Measurements from ENCODE around the gene KLHL9.
A peak's percentile ranks its signal among the peaks of the same experiment; 100 is the strongest.
"Not testable (repeated sequence)": the region's sequence is repeated elsewhere in the genome, so short reads cannot be mapped to it uniquely, and the experiment has no call there.

The KLHL9 gene

GRCh38 chr9:21334701-21335632 lies at the start of gene KLHL9:
Gene KLHL9, minus strand, starts transcription at chr9:21335404. Its CDS starts 545 bp downstream, at chr9:21334859.
- peak; percentile 83 for DNase-seq

- no peak for DNase-seq
Observed at GRCh38 chr9:21383627-21384026, 48.4 kb upstream of the KLHL9 start.

DNA sequence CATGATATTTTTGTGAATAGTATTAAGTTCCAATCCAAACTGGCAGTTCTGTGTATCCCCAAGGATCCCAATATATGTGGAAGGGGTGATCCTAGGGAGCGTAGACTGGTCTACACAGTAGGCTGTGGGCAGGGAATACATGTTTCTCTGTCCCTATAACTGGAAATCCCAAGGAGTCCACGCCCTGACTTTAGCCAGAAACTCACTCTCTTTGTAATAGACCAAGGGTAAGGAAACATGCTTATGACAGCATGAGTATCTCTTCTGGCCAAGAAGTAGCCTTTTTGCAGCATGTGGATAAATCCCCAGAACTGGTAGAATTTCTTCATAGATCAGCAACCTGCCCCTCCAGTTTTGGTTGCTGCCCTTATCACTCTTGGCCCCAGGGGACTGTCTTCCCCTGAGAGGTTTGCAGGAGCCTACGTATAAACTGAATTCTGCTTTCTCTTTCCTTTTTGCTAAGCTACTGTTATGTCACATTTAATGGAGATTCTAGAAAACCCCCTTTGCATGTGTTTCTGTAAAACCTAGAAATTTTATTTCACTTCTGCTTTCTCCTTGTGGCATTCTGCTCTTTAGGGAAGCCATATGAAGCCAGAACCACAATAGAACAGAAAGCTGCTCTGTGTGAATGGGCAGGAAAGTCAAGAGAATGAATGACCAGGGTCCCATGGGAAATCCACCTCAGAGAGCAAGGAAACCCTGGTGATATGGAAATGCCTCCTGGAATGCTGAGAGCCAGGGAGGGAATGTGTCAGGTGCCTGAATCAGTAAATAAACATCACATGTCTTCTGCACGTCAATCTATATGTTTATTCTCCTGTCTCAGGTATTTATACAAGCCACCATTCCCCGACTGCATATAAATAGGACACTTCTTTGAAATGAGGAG lies 46.5 kb upstream of the KLHL9 start:
- no peak for DNase-seq

GRCh38 chr9:21371467-21371866 lies 36.3 kb upstream of the KLHL9 start:
- not testable (repeated sequence) for DNase-seq

DNA sequence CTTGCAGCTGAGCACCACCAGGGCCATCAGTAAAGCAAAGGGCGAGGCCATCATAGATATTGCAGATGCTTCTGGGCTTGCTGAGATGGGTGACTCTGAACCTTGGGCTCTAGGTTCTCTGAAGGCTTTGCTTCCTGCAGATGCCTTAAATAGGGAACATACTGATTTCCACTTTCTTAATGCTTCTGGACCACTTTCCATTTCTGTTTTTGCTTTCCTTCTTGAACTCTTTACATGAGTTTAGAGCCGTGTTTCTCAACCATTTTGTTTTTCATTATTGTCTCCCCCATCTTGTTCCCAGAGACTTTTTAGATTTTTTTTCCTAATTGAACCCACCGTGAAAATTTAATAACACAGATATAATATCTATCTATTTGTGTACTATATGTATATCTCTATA lies 32.8 kb upstream of the KLHL9 start, which contains the start of gene IFNA13:
TSS of gene IFNA13 (minus strand) at position 101 of the 400 bp plus-strand sequence. CDS start at position 54, 47 bp downstream.
- DNase-seq, result no peak

DNA sequence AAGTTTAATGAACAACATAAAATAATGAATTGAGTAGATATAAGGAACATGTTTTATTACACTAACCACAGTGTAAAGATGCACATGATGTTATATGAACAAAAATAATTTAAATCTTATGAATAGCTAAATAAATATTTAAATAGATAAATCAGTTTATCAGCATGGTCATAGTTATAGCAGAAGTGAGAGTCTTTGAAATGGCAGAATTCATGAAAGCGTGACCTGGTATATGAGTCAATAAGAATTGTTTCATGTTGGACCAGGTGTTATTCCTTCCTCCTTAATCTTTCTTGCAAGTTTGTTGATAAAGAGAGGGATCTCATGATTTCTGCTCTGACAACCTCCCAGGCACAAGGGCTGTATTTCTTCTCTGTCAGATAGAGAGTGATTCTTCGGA lies 32.0 kb upstream of the KLHL9 start:
- DNase-seq, result not testable (repeated sequence)

DNA sequence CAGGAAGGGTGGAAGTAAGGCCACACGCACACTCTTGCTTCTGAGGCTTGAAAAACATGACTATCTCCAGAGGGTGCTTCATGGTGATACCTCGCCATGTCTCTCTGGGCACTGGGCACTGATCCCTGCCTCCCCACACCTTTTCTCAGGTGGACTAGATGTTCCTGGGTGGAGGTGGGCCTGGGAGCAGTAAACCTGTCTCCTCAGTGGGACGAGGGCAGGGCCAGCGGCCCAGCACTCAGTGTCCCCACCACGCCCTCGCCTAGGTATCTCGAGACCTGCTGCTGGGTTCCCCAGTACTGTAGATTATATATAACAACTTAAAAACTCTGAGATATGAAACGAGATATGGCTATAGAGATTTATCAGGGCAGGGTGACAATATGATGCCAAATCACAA lies 27.1 kb upstream of the KLHL9 start:
- no peak for DNase-seq

- DNase-seq, result no peak
Observed at GRCh38 chr9:21357479-21358460, 22.6 kb upstream of the KLHL9 start.

GRCh38 chr9:21350787-21351186 lies 15.6 kb upstream of the KLHL9 start, which contains the start of gene IFNA6:
Gene IFNA6, minus strand, starts transcription at chr9:21350887. Its CDS starts 0 bp downstream, at chr9:21350887.
- no peak for DNase-seq

DNA sequence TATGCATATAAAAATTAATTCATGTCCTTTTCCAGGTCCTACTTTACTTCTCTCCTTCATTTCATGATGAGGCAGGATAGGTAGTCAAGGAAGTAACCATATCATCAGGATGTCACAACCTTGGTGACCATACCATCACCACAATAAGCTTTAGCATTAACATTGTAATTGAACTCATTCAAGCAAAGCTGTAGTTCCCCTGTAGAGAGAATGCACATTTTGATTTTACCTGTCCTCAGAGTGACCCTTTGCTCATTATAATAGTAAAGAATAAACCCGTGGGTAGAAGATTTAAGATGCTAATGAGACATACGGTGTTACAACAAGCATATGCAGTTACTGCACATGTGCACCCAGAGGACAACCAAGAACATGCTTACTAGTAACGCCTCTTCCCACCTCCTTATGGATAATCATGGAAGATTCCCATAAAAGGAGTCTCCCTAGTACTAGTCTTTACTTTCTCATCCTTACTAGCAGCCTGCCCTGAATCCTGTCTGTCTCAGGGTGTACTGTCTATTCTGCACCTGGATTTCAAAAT lies 13.3 kb upstream of the KLHL9 start:
- no peak for DNase-seq

GRCh38 chr9:21340735-21341134 lies 5.5 kb upstream of the KLHL9 start:
- no peak for DNase-seq

DNA sequence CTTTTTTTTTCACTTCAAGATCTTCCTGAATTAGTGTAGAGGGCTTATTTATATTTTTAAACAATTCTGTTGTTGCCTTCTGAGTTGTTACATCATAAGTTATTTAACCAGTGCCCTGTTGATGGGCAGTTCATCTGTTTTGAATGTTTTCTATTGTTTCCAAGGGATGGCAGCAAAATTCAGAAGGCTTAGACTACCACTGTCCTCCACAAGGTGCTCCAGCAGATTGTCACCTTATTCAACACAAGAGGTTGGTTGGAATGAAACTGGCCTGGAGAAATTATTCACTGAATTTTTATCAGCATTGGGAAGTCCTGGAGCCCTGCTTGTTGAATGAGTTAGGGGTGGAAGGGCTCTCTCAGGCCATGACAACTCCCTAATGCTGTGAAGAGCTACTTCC lies 1.3 kb upstream of the KLHL9 start:
- DNase-seq, result no peak

DNA sequence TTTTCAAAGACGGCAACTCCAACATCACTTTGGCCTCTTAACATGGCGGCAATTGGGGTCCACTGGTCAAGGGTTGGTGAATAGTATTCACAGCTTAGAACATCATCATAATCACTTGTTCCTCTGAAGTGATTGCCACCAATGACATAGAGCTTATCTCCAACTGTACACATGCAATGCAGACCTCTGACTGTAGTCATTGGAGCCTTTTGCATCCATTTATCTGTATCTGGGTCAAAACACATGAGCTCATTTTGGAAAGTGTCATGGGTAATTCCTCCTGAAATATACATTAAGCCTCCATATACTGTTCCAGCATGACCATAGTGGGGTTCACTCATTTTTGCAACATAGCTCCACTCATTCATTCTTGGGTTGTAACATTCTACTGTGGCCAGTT lies 2.0 kb downstream of the KLHL9 start:
- no peak for DNase-seq

GRCh38 chr9:21331676-21332402 lies 3.4 kb downstream of the KLHL9 start:
- no peak for DNase-seq

- peak; percentile 27 for DNase-seq
Observed at GRCh38 chr9:21326526-21327139, 8.6 kb downstream of the KLHL9 start.

DNA sequence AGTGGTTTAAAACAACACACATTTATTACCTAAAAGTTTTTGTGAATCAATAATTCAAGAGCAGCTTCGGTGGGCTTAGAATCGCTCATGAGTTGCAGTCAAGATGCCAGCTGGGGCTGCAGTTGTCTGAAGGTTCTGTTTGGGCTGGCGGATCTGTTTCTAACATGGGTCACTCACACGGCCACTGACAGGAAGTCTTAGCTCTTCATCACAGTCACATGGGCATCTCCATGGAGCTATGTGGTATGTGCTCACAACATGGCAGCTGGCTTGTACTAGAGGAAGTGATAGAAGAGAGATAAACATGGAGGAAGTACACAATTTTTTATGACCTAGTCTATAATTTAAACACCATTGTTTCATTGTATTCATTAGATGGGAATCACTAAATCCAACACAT lies 11.2 kb downstream of the KLHL9 start:
- DNase-seq, result no peak

DNA sequence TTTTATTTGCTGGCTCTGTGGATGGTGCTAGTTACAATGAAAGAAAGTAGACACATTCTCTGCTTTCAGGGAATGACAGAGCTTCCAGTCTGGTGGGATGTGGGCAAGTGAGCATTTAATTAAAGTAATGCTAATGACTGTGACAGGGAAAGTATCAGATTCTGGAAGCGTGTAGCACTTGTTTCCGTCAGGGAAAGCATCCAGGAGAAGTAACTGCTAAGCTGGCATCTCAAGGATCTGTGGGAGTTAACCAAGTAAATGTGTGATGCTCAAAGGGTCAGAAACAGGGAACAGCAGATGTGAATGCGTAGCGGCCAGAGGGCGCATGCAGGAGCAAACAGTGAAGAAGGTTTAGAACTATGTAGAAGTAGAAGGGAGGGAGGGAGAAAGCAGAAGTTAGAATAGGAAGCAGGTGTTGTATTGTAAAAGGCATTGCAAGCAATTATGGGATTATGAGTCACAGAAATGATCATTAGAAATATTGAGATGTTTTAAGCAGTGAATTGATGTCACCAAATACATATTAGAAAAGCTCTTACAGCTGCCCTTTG lies 12.2 kb downstream of the KLHL9 start:
- no peak for DNase-seq

GRCh38 chr9:21320465-21320864 lies 14.7 kb downstream of the KLHL9 start:
- DNase-seq, result no peak

- peak; percentile 13 for DNase-seq
Observed at GRCh38 chr9:21317956-21318923, 17.0 kb downstream of the KLHL9 start.

Data from NCI-H1694 (cell line).